GM10248 (cell line): Measurements from ENCODE around the gene GAS2.

Experiments used
- CTCF ChIA-PET: fragments of 300-600 bp; sonication (Branson Sonifier 250); formaldehyde crosslinking; extraction: SDS; loops from one replicate; lab custom pipeline; 2021; ENCODE audit warnings: antibody characterized with exemption; lab: Yijun Ruan, JAX
- POLR2A ChIA-PET: fragments of 350-650 bp; sonication (Branson Sonifier 250); formaldehyde crosslinking; extraction: SDS; loops from one replicate; lab custom pipeline; 2020; ENCODE audit warnings: antibody characterized with exemption; lab: Yijun Ruan, JAX
- DNase-seq: peaks from one replicate; pipeline ENCODE4 v3.0.0; 2012; ENCODE audit errors: extremely low spot score
- TF ChIP-seq, protein P1 (sequence below): IDR thresholded peaks from 2 replicates; pipeline ENCODE4 v1.5.1; 2012; ENCODE audit warnings: mild to moderate bottlenecking, low read depth; ENCODE audit errors: extremely low read depth, missing control alignments, control extremely low read depth

The GAS2 gene

DNA sequence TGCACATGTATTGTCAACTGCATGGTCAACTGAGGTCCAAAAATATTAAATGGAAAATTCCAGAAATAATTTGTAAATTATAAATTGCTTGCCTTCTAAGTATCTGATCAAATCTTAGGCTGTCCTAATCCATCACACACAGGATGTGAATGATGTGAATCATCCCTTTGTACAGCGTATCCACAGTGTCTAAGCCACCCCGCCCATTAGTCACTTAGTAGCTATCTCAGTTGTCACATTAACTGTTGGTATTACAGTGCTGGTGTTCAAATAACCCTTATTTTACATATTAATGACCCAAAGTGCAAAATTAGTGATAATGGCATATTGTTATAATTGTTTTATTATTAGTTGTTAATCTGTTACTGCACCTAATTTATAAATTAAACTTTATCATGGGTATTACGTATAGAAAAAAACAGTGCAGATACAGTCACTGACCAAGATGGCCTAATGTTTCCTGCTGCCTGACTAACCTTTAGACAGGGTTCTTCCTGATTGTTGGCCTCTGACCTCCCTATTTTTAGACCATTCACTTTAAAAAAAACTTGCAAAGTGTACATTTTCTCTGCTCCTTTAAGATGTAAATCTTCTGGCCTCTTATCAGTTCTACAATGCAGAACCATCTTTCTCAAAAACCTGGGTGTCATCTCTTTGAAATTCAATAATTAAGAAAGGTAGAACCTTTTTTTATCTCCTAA is 166.1 kb downstream of the GAS2 start:
- ChIA-PET CTCF (no interaction called here), POLR2A (no interaction called here)
- no peak for DNase-seq
- TF ChIP-seq, protein P1, sequence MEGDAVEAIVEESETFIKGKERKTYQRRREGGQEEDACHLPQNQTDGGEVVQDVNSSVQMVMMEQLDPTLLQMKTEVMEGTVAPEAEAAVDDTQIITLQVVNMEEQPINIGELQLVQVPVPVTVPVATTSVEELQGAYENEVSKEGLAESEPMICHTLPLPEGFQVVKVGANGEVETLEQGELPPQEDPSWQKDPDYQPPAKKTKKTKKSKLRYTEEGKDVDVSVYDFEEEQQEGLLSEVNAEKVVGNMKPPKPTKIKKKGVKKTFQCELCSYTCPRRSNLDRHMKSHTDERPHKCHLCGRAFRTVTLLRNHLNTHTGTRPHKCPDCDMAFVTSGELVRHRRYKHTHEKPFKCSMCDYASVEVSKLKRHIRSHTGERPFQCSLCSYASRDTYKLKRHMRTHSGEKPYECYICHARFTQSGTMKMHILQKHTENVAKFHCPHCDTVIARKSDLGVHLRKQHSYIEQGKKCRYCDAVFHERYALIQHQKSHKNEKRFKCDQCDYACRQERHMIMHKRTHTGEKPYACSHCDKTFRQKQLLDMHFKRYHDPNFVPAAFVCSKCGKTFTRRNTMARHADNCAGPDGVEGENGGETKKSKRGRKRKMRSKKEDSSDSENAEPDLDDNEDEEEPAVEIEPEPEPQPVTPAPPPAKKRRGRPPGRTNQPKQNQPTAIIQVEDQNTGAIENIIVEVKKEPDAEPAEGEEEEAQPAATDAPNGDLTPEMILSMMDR = no peak

DNA sequence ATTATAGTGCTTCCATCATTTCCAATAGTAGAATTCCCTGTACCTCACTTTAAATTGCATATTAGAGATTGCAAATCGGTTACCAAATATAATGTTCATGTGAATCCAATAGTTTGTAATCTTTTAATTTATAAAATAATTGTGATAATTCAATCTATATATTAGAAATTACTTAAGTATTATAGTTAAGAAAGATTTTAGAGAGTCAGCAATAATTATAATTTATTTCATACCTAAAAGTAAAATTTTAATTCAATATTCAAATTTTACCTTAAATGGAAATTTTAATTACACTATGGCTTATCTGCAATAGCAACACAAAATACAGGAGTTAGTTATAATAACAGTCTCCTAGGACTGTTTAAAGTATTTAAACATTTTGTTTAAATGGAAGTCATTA is 180.3 kb downstream of the GAS2 start:
- CTCF ChIA-PET = no interaction called here
- TF ChIP-seq, protein P1 = no peak
- POLR2A ChIA-PET = no interaction called here
- DNase-seq = no peak

DNA sequence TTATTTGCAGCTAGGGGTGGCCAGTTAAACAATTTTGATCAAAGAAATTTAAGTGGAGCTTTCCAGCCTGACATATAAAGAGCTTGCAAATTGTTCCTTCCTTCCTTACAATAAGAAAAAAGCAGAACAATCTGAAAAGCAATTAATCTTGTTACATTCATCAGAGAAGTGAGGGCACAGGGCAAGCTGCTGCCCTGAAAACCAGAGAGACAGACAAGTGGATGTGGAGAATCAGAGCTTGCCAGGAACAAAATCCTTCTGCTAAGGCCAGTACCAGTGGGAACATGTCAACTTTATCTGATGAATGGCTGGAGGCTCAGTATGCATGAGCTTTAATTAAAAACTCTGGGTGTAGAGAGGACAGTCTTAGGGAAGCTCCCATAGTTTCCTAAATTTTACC is 185.1 kb downstream of the GAS2 start:
- POLR2A ChIA-PET = no interaction called here
- TF ChIP-seq, protein P1 = no peak
- DNase-seq = no peak
- CTCF ChIA-PET = interaction anchor here (1.4 to 4.0 kb wide), 5 partner anchors 8 to 64 kb away, joined by 4 to 16 read pairs (median 4); partner anchors contain the start of gene SVIP

DNA sequence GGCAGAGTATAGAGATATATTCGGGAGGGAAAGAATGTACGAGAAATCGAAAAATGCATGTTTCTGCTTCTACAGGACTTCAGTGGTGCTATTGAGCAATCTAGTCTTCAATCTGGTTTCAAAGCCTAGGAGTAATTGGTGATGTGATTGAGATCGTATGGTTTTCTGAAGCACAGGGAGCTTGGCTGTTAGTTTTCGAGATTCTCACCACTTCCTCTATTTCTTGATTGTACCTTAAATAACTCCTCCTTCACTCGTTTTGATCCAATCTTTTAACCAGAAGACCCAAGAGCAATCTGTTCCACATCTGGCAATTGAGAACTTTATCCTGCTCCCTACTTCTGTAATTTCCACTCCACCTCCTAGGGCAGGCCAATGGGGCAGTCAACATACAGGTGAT is 193.3 kb downstream of the GAS2 start:
- ChIA-PET CTCF (interaction anchor here (1.3 to 2.9 kb wide), 3 partner anchors 9 to 31 kb away, joined by 3 to 13 read pairs (median 4); no protein-coding TSS in a partner anchor), POLR2A (no interaction called here)
- no peak for DNase-seq

DNA sequence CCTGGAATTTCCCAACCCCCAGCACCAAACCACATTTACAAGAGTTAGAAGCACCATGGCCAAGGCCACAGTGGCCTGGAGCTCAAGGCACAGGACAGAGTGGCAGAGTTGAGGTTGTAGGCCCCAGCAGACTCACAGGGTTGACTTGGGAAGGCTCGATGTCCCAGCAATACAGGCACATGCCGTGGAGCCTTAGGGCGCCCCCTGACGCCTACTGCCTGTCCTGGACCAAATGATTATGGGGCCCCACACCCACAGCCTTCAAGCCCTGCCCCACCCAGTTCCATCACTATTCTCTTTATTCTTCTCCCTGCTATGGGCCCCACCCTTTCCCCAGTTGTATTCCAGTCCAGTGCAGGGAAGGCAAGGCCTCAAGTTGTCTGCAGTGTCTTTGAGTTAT is 193.8 kb downstream of the GAS2 start, which contains the start of gene CCDC179:
TSS of gene CCDC179 (minus strand) at position 234 of the 400 bp plus-strand sequence. CDS start at position 181, 53 bp downstream.
- ChIA-PET POLR2A (no interaction called here), CTCF (interaction anchor here (0.7 to 2.9 kb wide), 4 partner anchors 10 to 31 kb away, joined by 3 to 13 read pairs (median 4); no protein-coding TSS in a partner anchor)
- TF ChIP-seq, protein P1 = no peak
- DNase-seq = no peak

More for the DNA sequence above, 193.3 kb downstream of the GAS2 start:
- TF ChIP-seq, protein P1 = no peak
